Measurements from ENCODE around the gene KDM5C. TPM values are rescaled to one million over a fixed set of nuclear protein-coding genes. Genes with fewer than 3 reads are reported as not detected.

The KDM5C gene
- total and polyA plus RNA-seq, 2 of the 4 experiments (the other 2 are of a cell fraction), result 75.4 to 84.6 TPM

- no peak overlapping the region for H3K14ac ChIP-seq (replicated peaks; ENCODE audit: low read depth, low read length)
- CTCF ChIA-PET, result interaction anchor here (0.6 to 2.0 kb wide), 2 partner anchors 10 to 63 kb away, joined by 4 to 11 read pairs; no protein-coding TSS in a partner anchor
- peaks cover 20% of the 10 kb centered on the region; the same call in 1 of the 2 replicates for H3K27me3 ChIP-seq (ENCODE audit: control insufficient read depth, insufficient read depth, low read length)
- H2BK15ac ChIP-seq (ENCODE audit: low read depth, low read length), result no peak overlapping the region
- no peak overlapping the region for H3K56ac ChIP-seq (ENCODE audit: extremely low read depth, insufficient read depth, low read length)
- no peaks in the 10 kb centered on the region; the same call in 1 of the 2 replicates for H3K9me1 ChIP-seq (ENCODE audit: insufficient read depth, low read length)
- WGBS, 2 experiments (ENCODE audit: extremely low coverage in 2 of 2, insufficient read length in 1 of 2), result 95% methylated on average over 8 of the region's 22 CpGs; no CpG with 5 or more reads in 1 of the 2 experiments
- no peak overlapping the region for H2AFZ ChIP-seq (replicated peaks; ENCODE audit: low read length, poor library complexity)
- no peak overlapping the region for H3K18ac ChIP-seq (ENCODE audit: low read depth, low read length)
- in situ Hi-C loops (cut with MboI; ENCODE audit: low sequenced_read_pairs) (no loop called here), intact Hi-C loops (cut with micrococcal nuclease) (no loop called here), dilution Hi-C loops (cut with HindIII; ENCODE audit: low sequenced_read_pairs, unreplicated experiment) (no loop called here)
- no peaks in the 10 kb centered on the region; the same call in 1 of the 2 replicates for H4K20me1 ChIP-seq (ENCODE audit: insufficient read depth, low read length)
- no peak overlapping the region for H4K91ac ChIP-seq (ENCODE audit: insufficient read depth, low read depth, low read length)
- TF ChIP-seq MAZ (IDR thresholded peaks at IDR 0.05; ENCODE audit: borderline replicate concordance, low read depth, low read length) (no peak), FOS (IDR thresholded peaks at IDR 0.05; ENCODE audit: low read depth, low read length) (no peak), POLR2A (IDR thresholded peaks at IDR 0.05; ENCODE audit: low read depth, low read length) (no peak)
- no peak for DNase-seq
- H3K9me3 ChIP-seq (ENCODE audit: control insufficient read depth, insufficient read depth, low read length), result no peaks in the 10 kb centered on the region
- BruUV-seq (replicated peaks), result no TSS peak
- H3K79me1 ChIP-seq (ENCODE audit: low read depth in 1 of 2, low read length in 2 of 2), result no peaks in the 10 kb centered on the region
- no peak overlapping the region for H3K4me2 ChIP-seq (ENCODE audit: low read depth, low read length)
- H3K9ac ChIP-seq (ENCODE audit: low read depth, low read length), result no peak overlapping the region
- H2BK20ac ChIP-seq (ENCODE audit: low read depth, low read length), result no peak overlapping the region
- no peak overlapping the region for H2AK5ac ChIP-seq (ENCODE audit: low read depth, low read length)
- no peak overlapping the region for H3K4me3 ChIP-seq (ENCODE audit: insufficient read depth, low read depth, low read length)
- H3K23ac ChIP-seq (ENCODE audit: low read depth, low read length), result no peak overlapping the region
- no peak overlapping the region for H3K27ac ChIP-seq (ENCODE audit: insufficient read depth, low read length)
- H2BK5ac ChIP-seq (ENCODE audit: low read depth, low read length, poor library complexity, severe bottlenecking), result no peak overlapping the region
- no peak overlapping the region for H2BK120ac ChIP-seq (ENCODE audit: low read depth, low read length)
- no peak overlapping the region for H3K4ac ChIP-seq (ENCODE audit: low read depth, low read length)
- peaks cover 3% of the 10 kb centered on the region; the same call in 1 of the 2 replicates for H3K36me3 ChIP-seq (ENCODE audit: control insufficient read depth, insufficient read depth, low read length)
- H3K4me1 ChIP-seq (ENCODE audit: control insufficient read depth, insufficient read depth, low read length), result no peaks in the 10 kb centered on the region
- no peak overlapping the region for H4K5ac ChIP-seq (ENCODE audit: low read depth, low read length)
- H2AK9ac ChIP-seq (replicated peaks; ENCODE audit: low read depth, low read length, poor library complexity), result peak overlapping the region; percentile 77
- no peak for ATAC-seq (ENCODE audit: low read depth)
- no peak overlapping the region for H4K8ac ChIP-seq (ENCODE audit: low read depth in 2 of 2, low read length in 2 of 2)
- POLR2A ChIA-PET (ENCODE audit: unreplicated experiment), result no interaction called here
These were observed 29.8 kb upstream of the KDM5C start for GRCh38 chrX:53254570-53255461.
